G401.6 (cell line): ENCODE results near the gene ERBB4.

Source experiments
- FAIRE-seq: peaks from 2 replicates; lab custom pipeline; 2012; peaks lifted over from hg19 to GRCh38; lab: Jason Lieb, UNC

The ERBB4 gene

GRCh38 chr2:211903961-211904360 lies 634.6 kb downstream of the ERBB4 start:
- no peak for FAIRE-seq

- no peak for FAIRE-seq
These were observed 637.3 kb downstream of the ERBB4 start for GRCh38 chr2:211901226-211901846.

GRCh38 chr2:211900518-211900917 lies 638.1 kb downstream of the ERBB4 start:
- FAIRE-seq: no peak

GRCh38 chr2:211900000-211900399 lies 638.6 kb downstream of the ERBB4 start:
- FAIRE-seq: no peak

- no peak for FAIRE-seq
These were observed 639.9 kb downstream of the ERBB4 start for GRCh38 chr2:211898702-211899101.

GRCh38 chr2:211881449-211881848 lies 657.2 kb downstream of the ERBB4 start:
- FAIRE-seq: no peak

GRCh38 chr2:211879323-211879722 lies 659.3 kb downstream of the ERBB4 start:
- no peak for FAIRE-seq

GRCh38 chr2:211877061-211877460 lies 661.5 kb downstream of the ERBB4 start:
- FAIRE-seq: no peak

GRCh38 chr2:211875488-211875887 lies 663.1 kb downstream of the ERBB4 start:
- FAIRE-seq: no peak

- FAIRE-seq: no peak
These were observed 669.5 kb downstream of the ERBB4 start for GRCh38 chr2:211868996-211869533.

- no peak for FAIRE-seq
These were observed 670.7 kb downstream of the ERBB4 start for GRCh38 chr2:211867845-211868451.

- no peak for FAIRE-seq
These were observed 674.3 kb downstream of the ERBB4 start for GRCh38 chr2:211864328-211864727.

GRCh38 chr2:211860224-211860623 lies 678.4 kb downstream of the ERBB4 start:
- no peak for FAIRE-seq

GRCh38 chr2:211854832-211855231 lies 683.8 kb downstream of the ERBB4 start:
- no peak for FAIRE-seq

GRCh38 chr2:211846714-211847113 lies 691.9 kb downstream of the ERBB4 start:
- FAIRE-seq: no peak

- no peak for FAIRE-seq
These were observed 692.6 kb downstream of the ERBB4 start for GRCh38 chr2:211846036-211846400.

GRCh38 chr2:211845338-211846035 lies 693.1 kb downstream of the ERBB4 start:
- no peak for FAIRE-seq

GRCh38 chr2:211837706-211838105 lies 700.9 kb downstream of the ERBB4 start:
- no peak for FAIRE-seq

- no peak for FAIRE-seq
These were observed 701.4 kb downstream of the ERBB4 start for GRCh38 chr2:211837206-211837605.

GRCh38 chr2:211836409-211836808 lies 702.2 kb downstream of the ERBB4 start:
- no peak for FAIRE-seq

GRCh38 chr2:211835695-211836094 lies 702.9 kb downstream of the ERBB4 start:
- FAIRE-seq: no peak

GRCh38 chr2:211833582-211834279 lies 704.9 kb downstream of the ERBB4 start:
- no peak for FAIRE-seq

GRCh38 chr2:211829725-211830124 lies 708.9 kb downstream of the ERBB4 start:
- FAIRE-seq: no peak
